HepG2 (cell line): ENCODE data around the gene POU2AF2. TPM values are rescaled to one million over a fixed set of nuclear protein-coding genes. Genes with fewer than 3 reads are reported as not detected.

Source experiments
- AGO1 ChIP-seq: fragments of 200-400 bp; formaldehyde crosslinking; IDR thresholded peaks from 2 replicates; pipeline ENCODE4 v1.6.1; 2017; ENCODE audit warnings: mild to moderate bottlenecking, low read depth, low read length, moderate library complexity; ENCODE audit not compliant: poor library complexity, severe bottlenecking
- AHDC1 ChIP-seq: sonication (generic); formaldehyde crosslinking; IDR thresholded peaks from 2 replicates; pipeline ENCODE4 v1.5.1; 2020; ENCODE audit warnings: mild to moderate bottlenecking, missing genetic modification reagents, borderline replicate concordance
- GZF1 ChIP-seq: sonication (generic); formaldehyde crosslinking; IDR thresholded peaks from 2 replicates; pipeline ENCODE4 v1.5.1; 2020; ENCODE audit warnings: mild to moderate bottlenecking, missing genetic modification reagents
- KAT7 ChIP-seq: IDR thresholded peaks from 2 replicates; pipeline ENCODE4 v1.6.1; 2018; ENCODE audit warnings: borderline replicate concordance, missing compliant biosample characterization
- MAZ ChIP-seq, 2 experiments: sonication (generic) in 1 of 2; formaldehyde crosslinking in 1 of 2; IDR thresholded peaks; 2 replicates each; pipeline versions ENCODE4 v1.5.0 to v1.6.1; 2012 to 2020; ENCODE audit warnings: low read depth in 2 of 2, mild to moderate bottlenecking in 2 of 2, borderline replicate concordance in 1 of 2, improper control_type of control experiment in 1 of 2, low read length in 1 of 2, missing genetic modification reagents in 1 of 2, moderate library complexity in 1 of 2
- MYNN ChIP-seq: sonication (generic); formaldehyde crosslinking; IDR thresholded peaks from 2 replicates; pipeline ENCODE4 v1.4.0; 2020; ENCODE audit warnings: mild to moderate bottlenecking, low read depth, missing genetic modification reagents
- NCOA1 ChIP-seq: sonication (generic); formaldehyde crosslinking; IDR thresholded peaks from 2 replicates; pipeline ENCODE4 v1.9.0; 2021; ENCODE audit warnings: missing genetic modification reagents
- NCOA5 ChIP-seq: sonication (generic); formaldehyde crosslinking; IDR thresholded peaks from 2 replicates; pipeline ENCODE4 v1.4.0; 2020; ENCODE audit warnings: missing genetic modification reagents
- NR2F1 ChIP-seq, 2 experiments: fragments of 450-650 bp in 1 of 2; formaldehyde crosslinking in 1 of 2; IDR thresholded peaks; 2 replicates each; pipeline versions ENCODE4 v1.5.0 to v1.6.1; 2016 to 2020; ENCODE audit warnings: mild to moderate bottlenecking in 1 of 2, missing compliant biosample characterization in 1 of 2, missing genetic modification reagents in 1 of 2, moderate library complexity in 1 of 2
- RORA ChIP-seq: sonication (generic); formaldehyde crosslinking; IDR thresholded peaks from 2 replicates; pipeline ENCODE4 v1.5.0; 2020; ENCODE audit warnings: mild to moderate bottlenecking, missing genetic modification reagents, moderate library complexity
- ZBTB33 ChIP-seq: sonication (generic); formaldehyde crosslinking; IDR thresholded peaks from 2 replicates; pipeline ENCODE4 v1.4.0; 2020; ENCODE audit warnings: missing genetic modification reagents
- ZNF256 ChIP-seq: sonication (generic); formaldehyde crosslinking; conservative IDR thresholded peaks from 2 replicates; pipeline ENCODE4 v1.4.0; 2020; ENCODE audit warnings: missing genetic modification reagents
- ZNF556 ChIP-seq: sonication (generic); formaldehyde crosslinking; IDR thresholded peaks from 2 replicates; pipeline ENCODE4 v1.4.0; 2020; ENCODE audit warnings: mild to moderate bottlenecking, missing genetic modification reagents, borderline replicate concordance
- ZNF605 ChIP-seq: sonication (generic); formaldehyde crosslinking; IDR thresholded peaks from 2 replicates; pipeline ENCODE4 v1.8.0; 2022; ENCODE audit warnings: mild to moderate bottlenecking, missing genetic modification reagents
- polyA plus RNA-seq, 8 experiments: library from polyadenylated mRNA; depleted of rRNA in 3 of 8; stranded (reverse) in 7 of 8; unstranded in 1 of 8; fragments of >200 nt; fragmentation: Illumina TruSeq in 4 of 8; extraction: Trizol in 4 of 8; gene quantifications; 2 replicates each; pipeline versions ENCODE4 v1.2.1 to v1.2.3, GENCODE V29; 2011 to 2016; ENCODE audit warnings: low read depth in 4 of 8, missing spikeins in 1 of 8, mixed read lengths in 1 of 8; ENCODE audit not compliant: insufficient read depth in 1 of 8
- total RNA-seq, 5 experiments: library from RNA; depleted of rRNA; stranded (reverse); fragments of >200 nt; fragmentation: Illumina TruSeq; extraction: Trizol; gene quantifications; 2 replicates each; pipeline ENCODE4 v1.2.3, GENCODE V29; 2016; ENCODE audit warnings: low read depth in 1 of 5
- TF ChIP-seq, protein P1 (sequence below): sonication (generic); formaldehyde crosslinking; IDR thresholded peaks from 2 replicates; pipeline ENCODE4 v1.4.0; 2020; ENCODE audit warnings: missing genetic modification reagents, borderline replicate concordance

The POU2AF2 gene
- total and polyA plus RNA-seq, 2 of the 13 experiments (the other 11 are each of a cell fraction or from before 2014, with no cell fraction given), result 0.11 TPM; not detected in 1

DNA sequence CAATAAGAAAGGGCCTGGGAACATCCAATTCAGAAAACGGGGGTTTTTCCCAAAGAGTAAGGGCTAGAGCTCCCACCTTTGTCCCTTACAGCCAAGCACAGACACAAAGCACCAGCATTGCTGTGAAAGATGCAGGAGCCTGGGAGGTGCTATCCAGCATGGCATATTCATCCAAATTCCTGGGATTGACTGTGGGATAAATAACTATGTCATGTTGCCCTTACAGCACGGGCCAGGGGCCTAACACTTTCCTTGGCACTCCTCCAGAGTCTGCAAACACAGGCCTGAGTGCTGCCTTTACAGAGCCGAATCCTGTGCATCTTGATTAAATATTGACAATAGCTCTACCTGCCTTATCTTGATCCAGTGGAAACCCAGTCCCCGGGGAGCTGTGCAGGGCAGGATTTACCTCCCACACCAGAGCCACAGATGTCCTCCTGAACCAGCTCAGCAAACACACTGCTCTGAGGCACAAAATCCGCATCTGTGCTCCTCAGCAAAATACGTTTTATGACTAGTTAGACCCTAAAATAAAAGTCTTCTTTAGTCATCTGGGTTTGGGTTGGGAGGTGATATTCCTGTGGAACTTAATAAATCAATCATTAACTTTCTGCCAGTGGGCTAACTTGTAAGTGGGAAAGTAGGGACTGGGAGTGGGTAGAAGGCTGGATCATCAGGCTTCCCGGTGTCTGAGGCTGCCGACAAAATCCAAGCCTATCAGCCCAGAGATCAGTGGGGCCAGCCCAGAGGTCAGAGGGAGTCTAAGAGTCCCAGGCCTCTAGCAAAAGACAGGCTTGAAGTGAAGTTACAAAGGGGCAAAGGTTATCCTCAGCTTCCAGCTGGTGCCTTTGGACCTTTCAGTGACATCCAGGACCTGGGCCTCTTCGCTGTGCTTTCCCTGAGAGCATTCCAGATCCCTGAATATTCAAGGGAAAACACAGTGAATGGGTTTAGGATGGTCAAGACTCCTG lies 89.3 kb downstream of the POU2AF2 start (continued):
- peak; percentile 90; the same call in 1 of the 2 replicates for TF ChIP-seq AHDC1 (CRISPR knock-in tag)
- no peak for TF ChIP-seq AGO1
- no peak; the same call in 1 of the 2 replicates for TF ChIP-seq KAT7 (CRISPR knock-in tag)
- peak; percentile 89 to 93 for TF ChIP-seq NR2F1 (CRISPR knock-in tag; IDR thresholded peaks at IDR 0.05)
- TF ChIP-seq, protein P1, sequence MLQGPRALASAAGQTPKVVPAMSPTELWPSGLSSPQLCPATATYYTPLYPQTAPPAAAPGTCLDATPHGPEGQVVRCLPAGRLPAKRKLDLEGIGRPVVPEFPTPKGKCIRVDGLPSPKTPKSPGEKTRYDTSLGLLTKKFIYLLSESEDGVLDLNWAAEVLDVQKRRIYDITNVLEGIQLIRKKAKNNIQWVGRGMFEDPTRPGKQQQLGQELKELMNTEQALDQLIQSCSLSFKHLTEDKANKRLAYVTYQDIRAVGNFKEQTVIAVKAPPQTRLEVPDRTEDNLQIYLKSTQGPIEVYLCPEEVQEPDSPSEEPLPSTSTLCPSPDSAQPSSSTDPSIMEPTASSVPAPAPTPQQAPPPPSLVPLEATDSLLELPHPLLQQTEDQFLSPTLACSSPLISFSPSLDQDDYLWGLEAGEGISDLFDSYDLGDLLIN (CRISPR knock-in tag), result no peak
- TF ChIP-seq NCOA5 (CRISPR knock-in tag), result no peak
- TF ChIP-seq ZBTB33 (CRISPR knock-in tag), result no peak
- 0 out of 2 replicates have a peak, but pooled peaks have one; percentile 66 for TF ChIP-seq GZF1 (CRISPR knock-in tag)
- peak; percentile 40; the same call in 1 of the 2 replicates for TF ChIP-seq ZNF256 (CRISPR knock-in tag)
- peak; percentile 78 for TF ChIP-seq NCOA1
- peak; percentile 39; the same call in 1 of the 2 replicates for TF ChIP-seq MYNN
- peak; percentile 87; the same call in 1 of the 2 replicates for TF ChIP-seq RORA (CRISPR knock-in tag)
- peak; percentile 52; the same call in 1 of the 2 replicates for TF ChIP-seq ZNF556 (CRISPR knock-in tag)
- peak; percentile 85 for TF ChIP-seq ZNF605 (CRISPR knock-in tag)
- no peak for TF ChIP-seq MAZ (IDR thresholded peaks at IDR 0.05; ENCODE audit: borderline replicate concordance, low read depth, low read length)
- TF ChIP-seq MAZ (CRISPR knock-in tag; IDR thresholded peaks at IDR 0.05; ENCODE audit: low read depth), result 0 out of 2 replicates have a peak, but pooled peaks have one; percentile 25
